Tongue (tissue), 2 donors: ENCODE data around the gene RPL23. TPM values are rescaled to one million over a fixed set of nuclear protein-coding genes. Genes with fewer than 3 reads are reported as not detected.
A peak's percentile ranks its signal among the peaks of the same experiment; 100 is the strongest.

Source experiments
- DNase-seq: peaks from one replicate; pipeline ENCODE4 v3.0.0-alpha.2; 2015
- total RNA-seq: library from RNA; depleted of rRNA; stranded (reverse); fragments of >200 nt; gene quantifications from one replicate; pipeline ENCODE4 v1.2.3, GENCODE V29; 2014

Gene RPL23
- 1,363 TPM for total RNA-seq

GRCh38 chr17:38853292-38854219 lies at the start of gene RPL23:
Gene RPL23, minus strand, starts transcription at chr17:38853721. Its CDS starts 11 bp downstream, at chr17:38853710.
- DNase-seq, result peak; percentile 99

GRCh38 chr17:38900978-38901656 lies 47.6 kb upstream of the RPL23 start:
- DNase-seq, result no peak

- no peak for DNase-seq
Observed at GRCh38 chr17:38899421-38899820, 45.9 kb upstream of the RPL23 start.

- DNase-seq, result peak; percentile 71
Observed at GRCh38 chr17:38898812-38899348, 45.4 kb upstream of the RPL23 start.

GRCh38 chr17:38898291-38898679 lies 44.8 kb upstream of the RPL23 start:
- no peak for DNase-seq

GRCh38 chr17:38897671-38898290 lies 44.3 kb upstream of the RPL23 start:
- DNase-seq, result no peak

- peak; percentile 80 for DNase-seq
Observed at GRCh38 chr17:38897176-38897575, 43.7 kb upstream of the RPL23 start.

- peak; percentile 47 for DNase-seq
Observed at GRCh38 chr17:38896346-38896954, 42.9 kb upstream of the RPL23 start.

GRCh38 chr17:38894276-38894675 lies 40.8 kb upstream of the RPL23 start:
- no peak for DNase-seq

GRCh38 chr17:38893607-38894006 lies 40.1 kb upstream of the RPL23 start:
- no peak for DNase-seq

- DNase-seq, result no peak
Observed at GRCh38 chr17:38893113-38893512, 39.6 kb upstream of the RPL23 start.

GRCh38 chr17:38892620-38893019 lies 39.1 kb upstream of the RPL23 start:
- DNase-seq, result no peak

- DNase-seq, result no peak
Observed at GRCh38 chr17:38892083-38892482, 38.6 kb upstream of the RPL23 start.

GRCh38 chr17:38891441-38891840 lies 37.9 kb upstream of the RPL23 start:
- DNase-seq, result no peak

GRCh38 chr17:38890410-38890746 lies 36.9 kb upstream of the RPL23 start:
- no peak for DNase-seq

- DNase-seq, result no peak
Observed at GRCh38 chr17:38889745-38890409, 36.4 kb upstream of the RPL23 start.

- DNase-seq, result no peak
Observed at GRCh38 chr17:38888842-38889241, 35.3 kb upstream of the RPL23 start.

- no peak for DNase-seq
Observed at GRCh38 chr17:38886643-38887010, 33.1 kb upstream of the RPL23 start.

GRCh38 chr17:38885728-38886642 lies 32.5 kb upstream of the RPL23 start:
- DNase-seq, result peak; percentile 70

- DNase-seq, result no peak
Observed at GRCh38 chr17:38885044-38885727, 31.7 kb upstream of the RPL23 start.
